H1 (cell line): ENCODE measurements around the gene PLEKHH2. TPM values are rescaled to one million over a fixed set of nuclear protein-coding genes. Genes with fewer than 3 reads are reported as not detected.

Experiments
- ASH2L ChIP-seq: fragments of 200-600, 300-600 bp; sonication (generic); IDR thresholded peaks from one replicate; pipeline ENCODE4 v1.7.1; 2017; ENCODE audit warnings: low read length
- CBX5 ChIP-seq: fragments of 300-800, 300-1000 bp; sonication (generic); IDR thresholded peaks from 2 replicates; pipeline ENCODE4 v1.7.1; 2016; ENCODE audit warnings: antibody characterized with exemption, low read length, low read depth
- CHD7 ChIP-seq: fragments of 300-600 bp; sonication (generic); IDR thresholded peaks from 2 replicates; pipeline ENCODE4 v1.7.1; 2012; ENCODE audit warnings: low read length, moderate library complexity, mild to moderate bottlenecking, inconsistent platforms; ENCODE audit not compliant: insufficient replicate concordance
- EZH2 ChIP-seq: fragments of 200-600 bp; sonication (generic); IDR thresholded peaks from 2 replicates; pipeline ENCODE4 v1.7.1; 2012; ENCODE audit warnings: low read depth, mild to moderate bottlenecking, moderate library complexity, low read length, inconsistent platforms; ENCODE audit not compliant: severe bottlenecking
- RNF2 ChIP-seq: fragments of 200-900, 300-1000 bp; sonication (generic); IDR thresholded peaks from 2 replicates; pipeline ENCODE4 v1.7.1; 2016; ENCODE audit warnings: borderline replicate concordance, low read depth, mild to moderate bottlenecking, antibody characterized with exemption, low read length; ENCODE audit not compliant: poor library complexity, severe bottlenecking; ENCODE audit errors: missing control alignments
- SRF ChIP-seq: IDR thresholded peaks from 2 replicates; pipeline ENCODE4 v1.6.1; 2011; ENCODE audit warnings: mild to moderate bottlenecking, low read depth, low read length, moderate library complexity
- TAF1 ChIP-seq: IDR thresholded peaks from 2 replicates; pipeline ENCODE4 v1.6.1; 2011; ENCODE audit warnings: mild to moderate bottlenecking, low read depth, low read length
- polyA plus RNA-seq, 7 experiments: library from polyadenylated mRNA; depleted of rRNA in 3 of 7; stranded (reverse) in 5 of 7; unstranded in 2 of 7; fragments of >200 nt in 5 of 7; fragments of 200-250 nt in 2 of 7; gene quantifications; 1 replicate in 5 of 7; 2 replicates in 1 of 7; 4 replicates in 1 of 7; pipeline versions ENCODE4 v1.2.1 to v1.2.3, GENCODE V29; 2011 to 2013; ENCODE audit warnings: missing spikeins in 2 of 7, mixed read lengths in 2 of 7
- total RNA-seq: library from RNA; stranded (reverse); fragmentation: NEBNext Ultra II Directional; extraction: Animal tissue kit (Norgen Biotek cat#: 25700); gene quantifications from 2 replicates; pipeline ENCODE4 v1.2.1, GENCODE V29; 2021

Gene PLEKHH2
- total and polyA plus RNA-seq, 2 of the 8 experiments (the other 6 are each of a cell fraction or from before 2014, with no cell fraction given) = 2.2 to 5.0 TPM

- TF ChIP-seq CHD7 (no peak), RNF2 (no peak), CBX5 (no peak), SRF (no peak), ASH2L (no peak), TAF1 (no peak), EZH2 (no peak)
- TF ChIP-seq, all 59 proteins: peak for 0
These were observed 55.5 kb downstream of the PLEKHH2 start (continued) for GRCh38 chr2:43692428-43692994.
